ACHN (cell line): ENCODE results near the gene MORC1.
A peak's percentile ranks its signal among the peaks of the same experiment; 100 is the strongest.

ENCODE experiments used
- DNase-seq: peaks from one replicate; pipeline ENCODE4 v3.0.0-alpha.2; 2015
- in situ Hi-C: cut with HindIII; loops from 2 replicates; pipeline ENCODE4 v1.10.0; 2017; ENCODE audit warnings: low sequenced_read_pairs, low pct_ligation_motif_present, low pct_unique_long_range_greater_than_20kb

MORC1 gene

DNA sequence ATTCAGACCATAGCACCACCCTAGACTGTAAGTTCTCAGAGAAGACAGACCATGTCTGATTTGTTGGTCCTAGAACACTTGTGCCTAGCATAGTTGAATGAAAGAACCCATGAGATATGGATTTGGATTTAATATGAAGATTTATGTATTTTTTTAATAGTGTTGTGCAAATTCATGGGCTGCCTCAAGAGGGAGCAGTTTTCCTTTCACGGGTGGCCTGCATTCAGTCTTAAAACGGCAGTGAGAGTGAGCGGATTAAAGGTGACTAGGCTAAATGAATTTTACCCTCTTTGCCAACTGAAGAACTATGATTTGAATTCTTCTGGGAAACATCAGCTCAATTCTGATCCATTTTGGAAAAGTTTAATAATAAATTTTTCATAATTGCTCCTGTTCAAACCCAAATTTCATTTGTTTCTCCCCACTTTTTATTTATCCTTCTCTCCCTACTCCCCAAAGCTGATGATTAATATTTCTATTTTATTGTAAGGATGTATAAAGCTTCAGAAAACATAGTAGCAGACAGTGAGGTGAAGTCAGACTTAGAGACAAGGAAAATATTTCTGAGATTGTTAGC is 67.3 kb downstream of the MORC1 start:
- in situ Hi-C loops: no loop called here
- peak; percentile 26 for DNase-seq

DNA sequence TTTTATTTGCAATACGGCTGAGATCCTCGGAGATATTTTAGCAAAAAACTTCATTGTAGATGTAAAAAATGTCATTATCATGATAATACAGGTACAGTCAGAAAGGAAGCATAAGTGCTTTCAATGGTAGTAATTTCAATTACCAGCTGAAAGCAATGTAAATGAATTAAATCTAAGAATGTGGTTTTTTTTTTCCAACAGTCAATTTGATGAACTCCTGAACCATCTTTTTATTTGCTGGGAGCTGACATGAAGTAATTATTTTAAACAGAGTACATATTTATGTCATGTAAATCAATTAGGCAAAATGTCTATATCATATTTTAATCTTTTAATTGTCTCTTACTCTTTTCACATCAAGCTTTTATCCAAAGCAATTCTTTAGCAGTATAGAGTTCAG is 70.6 kb downstream of the MORC1 start:
- no peak for DNase-seq
- in situ Hi-C loops: no loop called here

DNA sequence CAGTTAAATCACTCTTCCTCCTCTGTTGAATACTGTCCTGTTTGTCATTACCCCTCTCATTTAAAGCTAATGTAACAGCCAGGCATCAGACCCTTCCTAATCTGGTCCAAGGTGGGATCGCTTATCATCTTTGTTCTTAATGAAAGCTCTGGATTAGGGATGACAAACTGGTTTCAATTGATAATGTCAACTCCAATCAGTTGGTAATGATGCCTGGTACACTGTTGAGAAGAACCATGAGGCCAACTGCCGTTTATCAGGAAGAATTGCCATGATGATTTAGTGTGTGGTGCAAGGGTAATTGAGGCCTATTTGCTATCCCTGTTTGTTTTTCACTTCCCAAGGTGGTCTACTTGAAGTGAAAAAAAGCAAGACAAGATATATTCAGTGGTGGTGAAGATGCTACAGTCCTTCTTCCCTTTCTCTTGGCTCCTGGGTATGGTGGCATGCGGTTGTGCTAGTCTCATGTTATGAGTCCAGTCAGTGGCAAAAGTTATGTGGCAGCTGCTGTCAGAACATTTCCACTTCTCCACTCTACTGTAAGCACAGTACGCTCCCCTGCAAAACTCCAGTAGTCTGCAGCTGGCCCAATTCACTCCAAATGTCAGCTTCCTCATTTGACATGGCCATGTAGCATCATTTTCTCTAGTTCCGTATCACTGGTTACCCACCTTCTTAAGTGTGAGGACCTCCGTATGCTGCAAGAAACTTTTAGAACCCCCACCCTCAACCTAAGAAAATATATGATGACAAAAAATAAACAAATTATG is 72.5 kb downstream of the MORC1 start:
- DNase-seq: no peak
- in situ Hi-C loops: no loop called here

DNA sequence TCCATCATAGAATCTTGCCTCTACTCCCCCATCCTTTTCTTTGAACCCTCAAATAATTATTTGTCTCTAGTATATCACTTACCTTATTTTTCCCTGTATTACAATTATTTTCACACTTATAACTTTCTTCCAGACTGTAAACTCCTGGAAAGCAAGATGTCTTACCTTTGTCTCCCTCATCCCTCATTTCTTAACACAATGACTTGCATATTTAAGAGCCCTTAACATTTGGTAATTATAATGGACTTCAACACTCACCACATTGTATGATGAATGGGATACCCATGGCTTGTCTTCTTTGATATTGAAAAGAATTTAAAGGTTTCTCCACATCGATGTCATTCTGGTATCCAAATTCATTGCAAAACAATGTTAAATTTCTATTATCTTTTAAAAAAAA is 82.9 kb downstream of the MORC1 start:
- DNase-seq: no peak
- in situ Hi-C loops: no loop called here

DNA sequence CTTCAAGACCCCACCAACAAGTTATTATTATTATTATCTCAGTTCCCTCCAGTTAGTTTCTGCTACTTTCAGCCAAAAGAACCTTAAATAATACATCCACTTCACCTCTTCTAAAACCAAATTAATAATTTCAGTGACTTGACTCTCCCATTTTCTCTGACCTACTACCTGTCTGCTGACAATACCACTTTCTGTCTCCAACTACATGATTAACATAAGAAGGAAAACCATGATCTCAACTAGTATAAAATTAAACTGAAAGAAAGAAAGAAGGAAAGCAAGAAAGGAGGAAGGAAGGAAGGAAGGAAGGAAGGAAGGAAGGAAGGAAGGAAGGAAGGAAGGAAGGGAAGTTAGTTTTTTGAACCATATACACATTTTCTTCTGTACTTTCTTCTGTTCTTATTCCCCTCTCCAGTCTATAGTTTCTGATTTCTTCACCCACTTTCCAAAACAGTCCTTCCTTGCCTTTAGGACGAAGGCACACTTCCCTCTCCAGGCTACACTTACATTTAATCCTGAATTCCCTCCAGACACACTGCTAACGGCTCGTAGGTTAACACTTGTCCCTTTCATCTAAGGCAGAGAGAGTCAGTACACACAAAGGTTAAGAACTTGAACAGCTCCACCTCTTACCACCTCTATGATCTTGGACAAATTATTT is 84.8 kb downstream of the MORC1 start:
- DNase-seq: no peak
- in situ Hi-C loops: no loop called here

DNA sequence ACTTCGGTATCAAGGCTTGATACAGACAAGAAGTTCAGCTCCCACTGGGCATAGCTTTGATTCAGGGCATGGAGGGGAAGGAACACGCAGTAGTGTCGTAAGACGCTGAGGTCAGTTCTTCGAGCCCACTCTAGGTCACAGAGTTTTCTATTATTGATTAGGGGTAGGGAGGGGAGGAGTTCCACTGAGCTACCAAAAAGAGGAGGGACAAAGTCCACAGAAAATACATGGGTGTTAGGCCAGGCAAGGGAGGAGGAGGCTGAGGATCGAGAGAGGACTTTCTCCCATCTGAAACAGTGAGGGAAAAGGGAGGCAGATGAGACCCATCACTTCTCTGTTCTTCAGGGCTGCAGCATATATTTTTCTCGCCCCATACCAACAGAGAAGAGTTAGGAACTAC is 89.2 kb downstream of the MORC1 start:
- in situ Hi-C loops: no loop called here

DNA sequence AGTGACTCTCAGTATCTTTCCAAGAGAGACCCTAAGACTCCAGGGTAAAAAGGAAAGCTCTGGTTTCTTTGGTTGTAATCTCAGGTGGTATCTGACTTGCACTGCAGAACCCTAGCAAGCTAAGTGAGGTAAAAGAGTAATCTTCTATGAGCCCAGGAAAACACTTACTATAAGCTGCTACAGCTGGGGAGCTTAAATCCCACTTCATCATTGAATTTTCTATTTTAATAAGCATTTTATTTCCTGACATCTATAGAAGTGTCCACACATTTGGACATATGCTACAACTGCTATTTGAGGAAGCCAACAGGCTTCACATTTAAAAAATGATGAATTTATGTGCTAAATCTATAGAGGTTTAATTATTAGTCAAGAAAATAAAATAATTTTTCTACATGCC is 91.1 kb downstream of the MORC1 start:
- in situ Hi-C loops: no loop called here
- no peak for DNase-seq

More for the DNA sequence above, 89.2 kb downstream of the MORC1 start:
- DNase-seq: no peak

DNA sequence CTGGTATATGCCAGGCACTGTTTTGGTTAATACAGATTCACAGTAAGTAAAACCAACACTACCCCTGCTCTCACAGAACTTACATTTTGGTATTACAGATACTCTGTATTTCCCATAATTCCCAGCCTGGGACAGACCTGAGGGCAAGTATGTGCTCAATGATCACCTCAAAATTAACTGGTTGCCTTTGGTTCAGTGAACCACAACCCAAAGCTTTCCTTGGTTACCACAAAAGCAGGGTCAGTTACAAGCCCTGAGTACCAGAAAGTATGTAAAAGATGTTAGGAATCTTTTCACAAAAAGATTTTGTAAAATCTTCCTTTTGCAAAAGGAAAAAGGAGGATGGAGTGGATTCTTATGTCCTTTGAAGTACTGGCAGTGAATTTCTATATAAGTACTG is 92.0 kb downstream of the MORC1 start:
- in situ Hi-C loops: no loop called here
- DNase-seq: no peak

DNA sequence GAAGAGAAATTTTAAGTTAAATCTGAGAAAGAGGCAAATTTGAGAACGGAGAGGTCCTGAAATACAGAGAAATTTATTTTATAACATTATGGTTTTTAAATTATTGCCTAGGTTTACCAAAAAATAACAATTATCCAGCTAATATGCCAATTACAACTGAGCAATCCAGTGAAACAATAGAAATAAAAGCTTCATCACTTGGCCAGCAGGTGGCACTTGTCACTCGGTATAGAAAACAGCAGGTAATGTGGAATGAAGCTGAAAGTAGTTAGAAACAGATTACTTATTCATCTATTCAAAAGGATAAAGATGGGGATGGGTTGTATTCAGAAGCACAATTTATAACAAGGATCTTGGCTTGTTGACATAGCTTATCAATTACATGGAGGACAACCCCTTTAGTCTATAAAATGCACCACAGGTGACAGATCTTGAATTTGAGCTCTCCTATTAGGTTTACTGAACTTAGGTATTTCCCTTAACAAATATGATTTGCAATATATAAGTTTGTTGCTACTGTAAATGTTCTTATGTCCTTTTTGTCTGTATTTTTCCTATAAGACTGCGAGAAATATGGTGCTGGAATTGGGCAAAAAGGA is 94.2 kb downstream of the MORC1 start:
- in situ Hi-C loops: no loop called here

DNA sequence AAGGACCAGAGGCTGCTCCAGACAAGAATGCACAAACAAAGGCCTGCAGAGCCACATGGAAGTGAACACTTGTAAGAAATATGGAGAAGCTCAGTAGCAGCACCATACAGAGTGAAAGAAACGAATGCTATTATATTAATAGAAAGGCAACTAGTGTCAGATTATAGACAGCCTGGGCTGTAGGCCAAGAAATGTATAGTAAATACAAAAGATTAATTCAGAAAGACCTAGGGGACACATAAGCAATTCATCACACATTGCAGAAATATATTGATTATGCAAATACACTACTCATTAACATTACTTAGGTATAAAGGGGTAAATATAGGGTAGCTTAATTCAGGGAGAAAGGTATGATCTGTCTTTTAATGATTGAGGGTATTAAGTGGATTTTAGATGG is 94.8 kb downstream of the MORC1 start:
- DNase-seq: no peak
- in situ Hi-C loops: no loop called here

More for the DNA sequence above, 94.2 kb downstream of the MORC1 start:
- DNase-seq: peak; percentile 32

DNA sequence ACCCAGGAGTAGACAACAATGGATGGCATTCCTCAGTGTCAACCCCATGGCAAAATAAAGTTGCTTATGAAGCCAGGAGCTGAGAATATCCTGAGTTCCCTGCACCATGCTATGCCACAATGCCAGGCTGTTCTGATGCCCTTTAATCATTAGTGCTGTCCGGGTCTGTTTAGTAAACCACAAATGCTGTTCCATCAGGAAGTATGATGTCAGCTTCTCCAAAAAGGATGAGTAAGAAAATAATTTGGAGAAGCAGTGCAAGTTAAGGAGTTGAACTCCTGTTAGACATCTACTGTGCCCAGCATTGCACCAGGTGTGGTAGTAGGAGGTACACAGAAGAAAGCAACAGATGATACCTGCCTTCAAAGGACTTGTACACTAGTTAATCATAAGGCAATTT is 96.4 kb downstream of the MORC1 start:
- DNase-seq: no peak
- in situ Hi-C loops: no loop called here

DNA sequence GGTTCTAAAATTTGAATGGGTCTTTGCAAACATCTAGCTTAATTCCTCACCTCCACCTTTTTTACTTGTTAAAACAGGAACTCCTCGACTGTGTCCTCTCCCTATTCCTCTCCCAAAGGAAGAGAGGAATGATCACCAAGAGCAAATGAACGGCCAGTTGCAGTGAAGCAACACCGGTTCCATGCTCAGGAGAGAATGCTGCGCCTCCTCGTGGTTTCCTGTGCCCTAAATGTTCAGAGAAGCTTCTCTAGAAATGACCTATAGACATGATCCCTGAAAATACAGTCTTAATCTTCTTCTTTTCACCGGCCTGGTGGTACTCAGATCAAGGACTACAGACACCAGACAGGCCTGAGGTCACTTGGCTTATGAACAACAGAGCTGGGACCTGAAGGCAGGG is 99.1 kb downstream of the MORC1 start:
- in situ Hi-C loops: no loop called here

DNA sequence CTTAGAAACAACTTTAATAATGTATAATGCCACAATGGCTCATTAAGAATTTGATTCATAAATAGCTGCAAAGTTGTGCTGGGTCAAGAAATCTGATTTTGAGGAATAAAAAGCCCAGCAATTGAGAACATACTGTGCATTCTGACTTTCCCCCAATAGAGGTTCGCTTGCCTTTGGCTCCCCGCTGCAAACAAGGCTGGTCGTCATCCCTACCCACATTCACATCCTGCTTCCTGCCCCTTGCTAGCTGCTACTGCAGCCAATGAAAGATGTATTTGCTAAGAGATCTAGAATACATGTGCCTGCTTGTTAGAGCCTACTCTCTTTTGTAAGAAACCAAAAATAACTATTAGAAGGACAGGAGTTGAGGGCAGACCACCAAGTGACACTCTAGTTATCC is 112.5 kb downstream of the MORC1 start:
- in situ Hi-C loops: no loop called here
- no peak for DNase-seq

More for the DNA sequence above, 99.1 kb downstream of the MORC1 start:
- DNase-seq: no peak

DNA sequence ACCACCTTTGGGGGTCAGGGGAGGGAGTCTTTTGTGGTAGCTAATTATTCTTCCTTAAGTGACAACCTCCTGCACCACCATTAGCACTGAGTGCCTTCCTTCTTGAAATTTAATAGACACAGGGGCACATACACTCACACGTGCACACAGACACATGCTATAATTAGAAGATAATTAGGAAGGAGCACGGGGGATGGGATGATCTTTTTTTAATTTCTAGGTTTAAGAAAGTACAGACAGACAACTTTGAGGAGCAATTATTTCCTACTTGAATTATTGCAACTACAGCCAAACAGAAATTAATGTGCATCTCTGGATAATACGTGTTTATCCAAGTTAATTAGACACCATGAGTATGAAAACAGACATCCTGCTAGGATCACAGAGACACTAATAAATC is 119.5 kb downstream of the MORC1 start:
- in situ Hi-C loops: no loop called here
- no peak for DNase-seq

DNA sequence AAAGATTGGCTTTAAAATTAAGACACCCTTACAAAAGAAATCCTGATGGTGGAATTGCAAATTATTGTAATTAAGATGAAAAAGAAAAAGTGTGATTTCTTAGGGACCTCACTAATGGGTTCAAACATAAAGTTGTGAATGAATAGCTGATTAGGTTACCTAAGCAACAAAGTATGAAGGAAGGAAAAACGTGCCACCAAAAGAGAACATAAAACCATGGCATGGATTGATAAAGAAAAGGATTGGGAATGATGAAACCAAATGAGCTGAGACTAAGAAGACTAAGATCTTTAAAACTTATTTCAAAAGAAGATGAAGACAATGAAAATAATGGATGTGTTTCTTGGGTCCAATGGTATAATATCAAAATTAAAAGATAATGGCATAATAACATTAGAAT is 132.1 kb downstream of the MORC1 start:
- in situ Hi-C loops: no loop called here
- no peak for DNase-seq

DNA sequence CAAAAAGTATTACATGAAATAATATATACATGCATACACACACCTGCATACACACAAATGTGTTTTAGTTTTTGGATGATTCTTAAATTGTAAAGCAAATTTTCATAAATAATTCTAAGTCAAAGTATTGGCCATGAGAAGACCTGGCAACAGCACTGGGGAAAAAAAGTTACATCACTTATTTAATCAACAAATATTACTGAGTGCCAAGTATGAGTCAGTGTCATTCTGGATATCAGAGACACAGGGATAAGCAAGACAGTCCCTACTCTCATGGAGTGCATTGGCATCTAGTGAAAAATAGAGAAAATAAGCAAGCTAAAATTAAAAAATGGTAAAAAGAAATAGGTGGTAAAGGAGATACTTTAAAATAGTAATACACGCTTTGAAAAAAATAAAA is 134.9 kb downstream of the MORC1 start:
- in situ Hi-C loops: no loop called here
- DNase-seq: no peak

DNA sequence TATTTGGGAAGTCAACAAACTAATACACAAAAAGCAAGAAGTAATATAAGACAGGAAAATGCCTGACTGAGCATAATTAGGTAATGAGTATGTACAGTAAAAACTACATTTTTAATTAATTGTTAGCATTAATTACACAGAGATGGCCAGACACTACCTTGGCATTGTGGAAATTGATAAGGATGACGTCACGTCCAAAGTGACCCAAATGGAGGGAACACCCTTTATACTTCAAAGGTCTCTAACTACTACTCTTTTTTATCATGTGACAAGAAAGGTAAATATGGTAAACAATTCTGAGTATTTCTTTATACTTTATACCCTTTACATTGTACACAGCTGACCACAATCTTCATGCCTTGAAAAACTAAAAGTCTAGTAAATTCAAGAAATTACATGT is 141.9 kb downstream of the MORC1 start:
- in situ Hi-C loops: no loop called here
- no peak for DNase-seq

DNA sequence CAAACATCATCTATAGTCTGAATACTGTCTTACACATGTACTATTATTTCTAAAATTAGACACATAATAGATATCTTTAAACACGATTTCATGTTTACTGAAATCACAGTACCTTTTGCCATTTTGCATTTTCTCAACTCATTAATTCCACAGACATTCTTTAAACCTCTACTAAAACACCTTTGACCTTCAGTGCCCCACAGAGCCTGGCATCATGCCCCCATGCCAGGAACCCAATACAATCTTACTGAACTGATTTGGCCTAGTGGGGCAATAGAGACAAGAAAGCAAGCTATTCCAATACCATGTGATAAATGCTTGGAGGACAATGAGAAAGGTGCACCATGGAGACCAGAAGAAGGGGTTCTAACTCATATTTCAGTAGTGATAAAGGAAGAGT is 144.9 kb downstream of the MORC1 start:
- in situ Hi-C loops: no loop called here
- no peak for DNase-seq

DNA sequence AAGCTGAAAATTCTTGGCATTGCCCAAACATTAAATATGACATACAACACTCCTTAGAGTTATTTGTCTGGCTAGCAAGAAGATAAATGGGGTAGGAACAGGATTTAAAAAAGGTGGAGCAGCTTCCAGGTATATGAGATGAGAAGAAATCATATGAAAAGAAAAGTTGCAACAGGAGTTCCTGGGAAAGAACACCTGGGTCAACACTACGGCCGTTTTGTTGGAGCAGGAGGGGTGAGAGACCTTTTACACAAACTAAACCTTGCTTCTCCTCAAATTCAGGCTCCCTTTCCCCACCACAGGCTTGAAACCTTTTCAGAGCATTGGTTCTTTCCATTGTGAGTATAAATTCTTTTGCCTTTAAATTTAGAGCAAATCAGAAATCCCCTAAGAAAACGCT is 145.5 kb downstream of the MORC1 start:
- in situ Hi-C loops: no loop called here
- no peak for DNase-seq

DNA sequence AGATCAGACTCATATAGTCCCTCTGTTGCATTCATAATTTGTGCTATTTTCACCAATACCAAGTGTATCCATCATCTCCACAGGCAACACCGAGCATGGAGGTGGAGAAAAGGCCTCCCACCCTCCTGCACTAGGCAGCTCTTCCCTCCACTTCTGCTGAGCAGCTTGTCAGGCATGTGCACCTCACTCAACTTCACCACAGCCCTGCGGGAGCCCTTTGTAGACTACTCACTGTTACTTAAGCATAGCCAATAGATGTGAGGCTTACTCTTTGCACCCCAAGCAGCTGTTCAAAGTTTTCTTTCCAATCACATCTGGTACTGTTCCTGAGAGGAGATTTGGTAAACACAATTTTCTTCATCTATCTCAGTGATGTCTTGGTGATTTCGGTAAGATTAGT is 147.4 kb downstream of the MORC1 start:
- no peak for DNase-seq
- in situ Hi-C loops: no loop called here
